Transverse colon (tissue), 4 donors: ENCODE data around the gene ABRACL.

Experiments used
- CTCF ChIP-seq, 5 experiments: fragments of 200-600 bp in 3 of 5; fragments of 450-650 bp in 2 of 5; sonication (generic) in 3 of 5; IDR thresholded peaks; 1 replicate in 2 of 5; 2 replicates in 3 of 5; pipeline ENCODE4 v1.5.1; 2016 to 2017; ENCODE audit warnings: antibody characterized with exemption in 5 of 5, inconsistent platforms in 3 of 5, mild to moderate bottlenecking in 2 of 5, moderate library complexity in 1 of 5
- POLR2A ChIP-seq: fragments of 450-650 bp; IDR thresholded peaks from one replicate; pipeline ENCODE4 v1.6.1; 2016; ENCODE audit warnings: antibody characterized with exemption, mild to moderate bottlenecking, moderate library complexity
- POLR2AphosphoS5 ChIP-seq, 3 donors: sonication (generic); formaldehyde crosslinking; IDR thresholded peaks; one replicate each; pipeline ENCODE4 v1.6.1; 2016; ENCODE audit warnings: antibody characterized with exemption in 3 of 3

- no peak for TF ChIP-seq POLR2AphosphoS5 (IDR thresholded peaks at IDR 0.05)
- no peak for TF ChIP-seq CTCF (IDR thresholded peaks at IDR 0.05)
- no peak for TF ChIP-seq POLR2A
Observed at GRCh38 chr6:139055709-139056108, 27.2 kb downstream of the ABRACL start.
